OCI-LY1 (cell line): ENCODE measurements around the gene YIF1A.

Experiments
- H2AFZ ChIP-seq: fragments of 200-600 bp; sonication (generic), shearing (Covaris generic); 2 replicates; pipeline ENCODE4 v1.6.0; 2014; ENCODE audit warnings: antibody characterized with exemption, mild to moderate bottlenecking, low read length
- H3F3A ChIP-seq: fragments of 200-600 bp; sonication (generic), shearing (Covaris generic); 2 replicates; pipeline ENCODE4 v1.6.0; 2014; ENCODE audit warnings: mild to moderate bottlenecking, antibody characterized with exemption, low read length, moderate library complexity; ENCODE audit not compliant: insufficient read depth
- H3K27ac ChIP-seq: fragments of 200-600 bp; sonication (generic); 2 replicates; pipeline ENCODE4 v1.5.1; 2014; ENCODE audit warnings: low read length, mixed run types, mild to moderate bottlenecking, low read depth; ENCODE audit not compliant: poor library complexity, severe bottlenecking
- H3K27me3 ChIP-seq: fragments of 200-600 bp; sonication (generic); 2 replicates; pipeline ENCODE4 v1.6.0; 2014; ENCODE audit warnings: antibody characterized with exemption, mild to moderate bottlenecking, low read length, moderate library complexity; ENCODE audit not compliant: insufficient read depth
- H3K36me3 ChIP-seq: fragments of 200-600 bp; sonication (generic); 2 replicates; pipeline ENCODE4 v1.6.1; 2014; ENCODE audit warnings: mild to moderate bottlenecking, antibody characterized with exemption, low read length, moderate library complexity, mixed read lengths; ENCODE audit not compliant: insufficient read depth
- H3K4me1 ChIP-seq: fragments of 200-600 bp; sonication (generic); 2 replicates; pipeline ENCODE4 v1.5.1; 2014; ENCODE audit warnings: mild to moderate bottlenecking, low read length, moderate library complexity; ENCODE audit not compliant: insufficient read depth, severe bottlenecking
- H3K4me2 ChIP-seq: fragments of 200-600 bp; sonication (generic), shearing (Covaris generic); 2 replicates; pipeline ENCODE4 v1.6.1; 2014; ENCODE audit warnings: low read length
- H3K4me3 ChIP-seq: fragments of 200-600 bp; sonication (generic); 2 replicates; pipeline ENCODE4 v1.5.1; 2014; ENCODE audit warnings: low read length, low read depth, mild to moderate bottlenecking, mixed read lengths; ENCODE audit not compliant: poor library complexity, severe bottlenecking
- H3K79me2 ChIP-seq: fragments of 200-600 bp; shearing (Covaris generic); 2 replicates; pipeline ENCODE4 v1.6.1; 2016; ENCODE audit warnings: mixed run types, low read length, mixed read lengths; ENCODE audit not compliant: insufficient read depth
- H3K9ac ChIP-seq: fragments of 200-600 bp; sonication (generic), shearing (Covaris generic); 2 replicates; pipeline ENCODE4 v1.6.1; 2014; ENCODE audit warnings: mild to moderate bottlenecking, low read length, mixed read lengths
- H3K9me2 ChIP-seq: fragments of 200-600 bp; sonication (generic), shearing (Covaris generic); 2 replicates; pipeline ENCODE4 v1.6.1; 2014; ENCODE audit warnings: low read depth, mild to moderate bottlenecking, low read length, mixed read lengths
- H3K9me3 ChIP-seq: fragments of 200-600 bp; shearing (Covaris generic); 2 replicates; pipeline ENCODE4 v1.6.1; 2014; ENCODE audit warnings: low read length, mixed read lengths
- H4K20me1 ChIP-seq: fragments of 200-600 bp; sonication (generic), shearing (Covaris generic); 2 replicates; pipeline ENCODE4 v1.6.0; 2016; ENCODE audit warnings: mild to moderate bottlenecking, low read length; ENCODE audit not compliant: insufficient read depth
- CTCF ChIP-seq: fragments of 200-600 bp; sonication (generic), shearing (Covaris generic); IDR thresholded peaks from 2 replicates; pipeline ENCODE4 v1.5.1; 2017; ENCODE audit warnings: mild to moderate bottlenecking, antibody characterized with exemption, low read length, moderate library complexity, mixed read lengths
- EZH2 ChIP-seq: fragments of 200-600 bp; sonication (generic), shearing (Covaris generic); IDR thresholded peaks from 2 replicates; pipeline ENCODE4 v1.8.0; 2017; ENCODE audit warnings: borderline replicate concordance, mixed run types, mild to moderate bottlenecking, antibody characterized with exemption, low read length, moderate library complexity, mixed read lengths

The YIF1A gene

GRCh38 chr11:66247295-66247694 lies 41.6 kb downstream of the YIF1A start:
- Histone ChIP-seq H3K9me3 (no peaks in the 10 kb centered on the region), H3K4me2 (no peak overlapping the region), H3K27ac (no peak overlapping the region), H3F3A (no peaks in the 10 kb centered on the region), H3K36me3 (peaks cover 43% of the 10 kb centered on the region), H2AFZ (no peak overlapping the region), H3K27me3 (no peaks in the 10 kb centered on the region), H4K20me1 (no peaks in the 10 kb centered on the region), H3K9ac (no peak overlapping the region), H3K79me2 (no peaks in the 10 kb centered on the region), H3K9me2 (no peaks in the 10 kb centered on the region), H3K4me3 (no peak overlapping the region), H3K4me1 (peaks cover 5% of the 10 kb centered on the region)
- TF ChIP-seq EZH2: no peak
- TF ChIP-seq CTCF: no peak

GRCh38 chr11:66243782-66244535 lies 45.0 kb downstream of the YIF1A start:
- no peaks in the 10 kb centered on the region for H3K9me2 ChIP-seq
- no peak overlapping the region for H3K9ac ChIP-seq
- no peak overlapping the region for H2AFZ ChIP-seq
- H3K4me2 ChIP-seq: no peak overlapping the region
- no peak overlapping the region for H3K27ac ChIP-seq
- no peaks in the 10 kb centered on the region for H4K20me1 ChIP-seq
- no peaks in the 10 kb centered on the region for H3K9me3 ChIP-seq
- H3K4me1 ChIP-seq: peaks cover 15% of the 10 kb centered on the region
- H3F3A ChIP-seq: no peaks in the 10 kb centered on the region
- no peaks in the 10 kb centered on the region for H3K79me2 ChIP-seq
- TF ChIP-seq EZH2: no peak
- no peaks in the 10 kb centered on the region for H3K27me3 ChIP-seq
- H3K36me3 ChIP-seq: peaks cover 62% of the 10 kb centered on the region
- H3K4me3 ChIP-seq: no peak overlapping the region

- Histone ChIP-seq H3K9me3 (no peaks in the 10 kb centered on the region), H4K20me1 (no peaks in the 10 kb centered on the region), H3F3A (no peaks in the 10 kb centered on the region), H3K9me2 (no peaks in the 10 kb centered on the region), H3K36me3 (peaks cover 62% of the 10 kb centered on the region; the same call in 1 of the 2 replicates), H3K27ac (peak overlapping the region; percentile 49), H3K4me2 (no peak overlapping the region), H3K79me2 (no peaks in the 10 kb centered on the region), H2AFZ (no peak overlapping the region), H3K9ac (no peak overlapping the region), H3K4me3 (no peak overlapping the region), H3K4me1 (peaks cover 15% of the 10 kb centered on the region), H3K27me3 (no peaks in the 10 kb centered on the region)
- TF ChIP-seq EZH2: no peak
- TF ChIP-seq CTCF: no peak
Measured at GRCh38 chr11:66242095-66242765, 46.7 kb downstream of the YIF1A start.
